ENCODE data around the gene FAM24A. TPM values are rescaled to one million over a fixed set of nuclear protein-coding genes. Genes with fewer than 3 reads are reported as not detected.
A peak's percentile ranks its signal among the peaks of the same experiment; 100 is the strongest.
"Not testable (repeated sequence)": the region's sequence is repeated elsewhere in the genome, so short reads cannot be mapped to it uniquely, and the experiment has no call there.

The FAM24A gene
- total RNA-seq, 2 donors from 2014 or later = not detected

GRCh38 chr10:122879339-122880273, 30.8 kb upstream of the FAM24A start, which contains the start of gene FAM24B:
FAM24B (minus strand) TSS chr10:122879581; CDS start chr10:122850515, 29,066 bp downstream.
- peak within 1 kb of the TSS; percentile 90 to 95 for H3K27ac Mint-ChIP-seq
- DNase-seq (ENCODE audit: low spot score) (peak; percentile 95), ATAC-seq (peak; percentile 89 to 93)
- peak within 1 kb of the TSS; percentile 92 for H3K4me3 Mint-ChIP-seq
- H3K4me1 Mint-ChIP-seq (ENCODE audit: low read depth in 2 of 2) = peaks cover 32 to 52% of the 10 kb centered on the region in 2 donors
- no peaks in the 10 kb centered on the region for H3K27me3 Mint-ChIP-seq
- H3K36me3 Mint-ChIP-seq = peaks cover 7% of the 10 kb centered on the region
- no peaks in the 10 kb centered on the region for H3K9me3 Mint-ChIP-seq

- H3K4me3 Mint-ChIP-seq = no peak overlapping the region
- no peaks in the 10 kb centered on the region for H3K36me3 Mint-ChIP-seq
- no peaks in the 10 kb centered on the region for H3K27me3 Mint-ChIP-seq
- no peak for ATAC-seq
- no peak for DNase-seq (ENCODE audit: low spot score)
- H3K4me1 Mint-ChIP-seq (ENCODE audit: low read depth in 2 of 2) = peaks cover 26 to 27% of the 10 kb centered on the region in 2 donors
- H3K9me3 Mint-ChIP-seq = no peaks in the 10 kb centered on the region
- H3K27ac Mint-ChIP-seq = no peak overlapping the region
These were observed 27.6 kb upstream of the FAM24A start for GRCh38 chr10:122882766-122883165.

GRCh38 chr10:122884166-122884565, 26.2 kb upstream of the FAM24A start:
- DNase-seq (ENCODE audit: low spot score) = no peak
- no peak for ATAC-seq
- Mint-ChIP-seq H3K27ac (no peak overlapping the region), H3K9me3 (no peaks in the 10 kb centered on the region), H3K4me1 (ENCODE audit: low read depth in 2 of 2) (peaks cover 13% of the 10 kb centered on the region in 2 donors), H3K36me3 (no peaks in the 10 kb centered on the region), H3K4me3 (no peak overlapping the region), H3K27me3 (no peaks in the 10 kb centered on the region)

- no peak for ATAC-seq
- H3K27me3 Mint-ChIP-seq = peaks cover 5 to 13% of the 10 kb centered on the region in 2 donors
- no peak overlapping the region for H3K27ac Mint-ChIP-seq
- H3K4me3 Mint-ChIP-seq = peak overlapping the region; percentile 26
- no peak for DNase-seq (ENCODE audit: low spot score)
- no peaks in the 10 kb centered on the region for H3K9me3 Mint-ChIP-seq
- no peaks in the 10 kb centered on the region for H3K36me3 Mint-ChIP-seq
- peaks cover 4 to 5% of the 10 kb centered on the region in 2 donors for H3K4me1 Mint-ChIP-seq (ENCODE audit: low read depth in 2 of 2)
These were observed 16.0 kb upstream of the FAM24A start for GRCh38 chr10:122894261-122894944.

GRCh38 chr10:122903861-122904260, 6.5 kb upstream of the FAM24A start:
- not testable (repeated sequence) for H3K27ac Mint-ChIP-seq; H3K4me3 Mint-ChIP-seq; H3K4me1 Mint-ChIP-seq (ENCODE audit: low read depth in 2 of 2); H3K9me3 Mint-ChIP-seq; ATAC-seq; DNase-seq (ENCODE audit: low spot score)
- H3K36me3 Mint-ChIP-seq = peaks cover 15% of the 10 kb centered on the region
- H3K27me3 Mint-ChIP-seq = peaks cover 27 to 60% of the 10 kb centered on the region in 2 donors

- H3K27me3 Mint-ChIP-seq = peaks cover 10 to 20% of the 10 kb centered on the region in 2 donors
- no peak overlapping the region for H3K27ac Mint-ChIP-seq
- H3K9me3 Mint-ChIP-seq = no peaks in the 10 kb centered on the region
- ATAC-seq (peak in 1 of 2 donors; percentile 62), DNase-seq (ENCODE audit: low spot score) (no peak)
- no peak overlapping the region for H3K4me3 Mint-ChIP-seq
- no peaks in the 10 kb centered on the region for H3K36me3 Mint-ChIP-seq
- no peaks in the 10 kb centered on the region for H3K4me1 Mint-ChIP-seq (ENCODE audit: low read depth in 2 of 2)
These were observed 1.6 kb downstream of the FAM24A start for GRCh38 chr10:122911889-122912484.

GRCh38 chr10:122915700-122916099, 5.3 kb downstream of the FAM24A start:
- peaks cover 4% of the 10 kb centered on the region for H3K9me3 Mint-ChIP-seq
- no peak overlapping the region for H3K27ac Mint-ChIP-seq
- no peak overlapping the region for H3K4me3 Mint-ChIP-seq
- peaks cover 0 to 17% of the 10 kb centered on the region in 2 donors for H3K27me3 Mint-ChIP-seq
- H3K36me3 Mint-ChIP-seq = peaks cover 4% of the 10 kb centered on the region
- no peaks in the 10 kb centered on the region for H3K4me1 Mint-ChIP-seq (ENCODE audit: low read depth in 2 of 2)
- DNase-seq (ENCODE audit: low spot score) (no peak), ATAC-seq (peak in 1 of 2 donors; percentile 20)

GRCh38 chr10:122930140-122930539, 19.7 kb downstream of the FAM24A start:
- no peaks in the 10 kb centered on the region for H3K36me3 Mint-ChIP-seq
- H3K27ac Mint-ChIP-seq = no peak overlapping the region
- no peaks in the 10 kb centered on the region for H3K9me3 Mint-ChIP-seq
- DNase-seq (ENCODE audit: low spot score) (no peak), ATAC-seq (no peak)
- H3K27me3 Mint-ChIP-seq = no peaks in the 10 kb centered on the region
- no peak overlapping the region for H3K4me3 Mint-ChIP-seq
- H3K4me1 Mint-ChIP-seq (ENCODE audit: low read depth in 2 of 2) = peaks cover 0 to 5% of the 10 kb centered on the region in 2 donors

GRCh38 chr10:122931088-122931906, 20.9 kb downstream of the FAM24A start:
- DNase-seq (ENCODE audit: low spot score) (no peak), ATAC-seq (no peak)
- H3K27ac Mint-ChIP-seq = no peak overlapping the region
- H3K27me3 Mint-ChIP-seq = no peaks in the 10 kb centered on the region
- peaks cover 2% of the 10 kb centered on the region for H3K36me3 Mint-ChIP-seq
- no peak overlapping the region for H3K4me3 Mint-ChIP-seq
- no peaks in the 10 kb centered on the region for H3K9me3 Mint-ChIP-seq
- H3K4me1 Mint-ChIP-seq (ENCODE audit: low read depth in 2 of 2) = peaks cover 0 to 5% of the 10 kb centered on the region in 2 donors

GRCh38 chr10:122939133-122939855, 28.9 kb downstream of the FAM24A start:
- no peak for DNase-seq (ENCODE audit: low spot score)
- no peaks in the 10 kb centered on the region for H3K4me1 Mint-ChIP-seq (ENCODE audit: low read depth in 2 of 2)
- no peak for ATAC-seq
- H3K36me3 Mint-ChIP-seq = peaks cover 14% of the 10 kb centered on the region
- no peak overlapping the region for H3K27ac Mint-ChIP-seq
- H3K4me3 Mint-ChIP-seq = no peak overlapping the region
- no peaks in the 10 kb centered on the region for H3K9me3 Mint-ChIP-seq
- no peaks in the 10 kb centered on the region for H3K27me3 Mint-ChIP-seq

- Mint-ChIP-seq H3K27ac (no peak overlapping the region), H3K36me3 (peaks cover 14% of the 10 kb centered on the region), H3K9me3 (no peaks in the 10 kb centered on the region), H3K27me3 (no peaks in the 10 kb centered on the region), H3K4me1 (ENCODE audit: low read depth in 2 of 2) (no peaks in the 10 kb centered on the region), H3K4me3 (no peak overlapping the region)
- no peak for ATAC-seq
- DNase-seq (ENCODE audit: low spot score) = no peak
These were observed 29.6 kb downstream of the FAM24A start for GRCh38 chr10:122939856-122940543.

GRCh38 chr10:122949296-122949695, 38.9 kb downstream of the FAM24A start:
- Mint-ChIP-seq H3K27me3 (no peaks in the 10 kb centered on the region), H3K27ac (no peak overlapping the region), H3K4me3 (no peak overlapping the region), H3K9me3 (no peaks in the 10 kb centered on the region), H3K4me1 (ENCODE audit: low read depth in 2 of 2) (peaks cover 19% of the 10 kb centered on the region in 2 donors), H3K36me3 (peaks cover 27% of the 10 kb centered on the region)
- DNase-seq (ENCODE audit: low spot score) = no peak
- ATAC-seq = no peak
